Psoas muscle (tissue), 8 donors: ENCODE data around the gene MRPL36. TPM values are rescaled to one million over a fixed set of nuclear protein-coding genes. Genes with fewer than 3 reads are reported as not detected.

Experiments
- ATAC-seq, 4 donors: fragments of 200-7000 bp; cut with Tn5 transposase; one replicate each; pipeline ENCODE4 v1.9.1; 2020; ENCODE audit warnings: moderate library complexity in 3 of 4, mild to moderate bottlenecking in 2 of 4
- DNase-seq, 2 donors: peaks; one replicate each; pipeline ENCODE4 v3.0.0-alpha.2; 2020
- H3K27ac ChIP-seq: fragments of 200-600 bp; one replicate; pipeline ENCODE4 v1.8.0; 2022
- H3K27me3 ChIP-seq, 3 donors: fragments of 200-600 bp in 1 of 3; one replicate each; pipeline versions ENCODE4 v1.6.1 to v1.8.0; 2013 to 2022; ENCODE audit warnings: low read length in 2 of 3, mild to moderate bottlenecking in 2 of 3, moderate library complexity in 1 of 3; ENCODE audit not compliant: insufficient read depth in 3 of 3
- H3K36me3 ChIP-seq, 2 donors: fragments of 200-600 bp in 1 of 2; one replicate each; pipeline versions ENCODE4 v1.6.1 to v1.8.0; 2013 to 2022; ENCODE audit warnings: low read depth in 1 of 2, mild to moderate bottlenecking in 1 of 2, moderate library complexity in 1 of 2; ENCODE audit not compliant: insufficient read depth in 1 of 2
- H3K4me1 ChIP-seq: fragments of 200-600 bp; one replicate; pipeline ENCODE4 v1.8.0; 2022
- H3K4me3 ChIP-seq: fragments of 200-600 bp; one replicate; pipeline ENCODE4 v1.8.0; 2022; ENCODE audit warnings: mild to moderate bottlenecking
- H3K9me3 ChIP-seq: fragments of 200-600 bp; one replicate; pipeline ENCODE4 v1.8.0; 2022
- WGBS, 3 donors: extraction: QIAGEN DNeasy Blood & Tissue Kit; methylation state at CpG; one replicate each; pipeline versions ENCODE4 v1.1.6 to v1.1.7; 2013; 5-methylcytosine and 5-hydroxymethylcytosine counted together
- intact Hi-C, 2 donors: fragments of 100-400 bp; cut with DNase I; formaldehyde crosslinking; loops; one replicate each; pipeline versions ENCODE4 v1.11.0 to v1.14.2; 2022
- polyA plus RNA-seq, 3 donors: library from polyadenylated mRNA; stranded (reverse); fragments of 200-250 nt; gene quantifications; one replicate each; pipeline ENCODE4 v1.2.3, GENCODE V29; 2013
- total RNA-seq, 4 donors: library from RNA; stranded (reverse); fragmentation: NEBNext Ultra II Directional in 2 of 4; extraction: Animal tissue kit (Norgen Biotek cat#: 25700) in 2 of 4; gene quantifications; one replicate each; pipeline versions ENCODE4 v1.2.1 to v1.2.4, GENCODE V29; 2021 to 2023
- TF ChIP-seq, protein P1 (sequence below): fragments of 200-600 bp; IDR thresholded peaks from one replicate; pipeline ENCODE4 v1.8.0; 2022; ENCODE audit warnings: antibody characterized with exemption
- donor health status: healthy with polysubstance abuse.
- donor health status: DM: no; HTN: no; CAD: no; lungs with moderate emphysema.
- donor health status: Bipolar disorder and iron deficiency.
- donor health status: healthy.
- donor health status: DM: yes; HTN: yes; CAD: no.
- donor health status: DM: no; HTN: no; CAD: no.
- donor health status: DM: no; HTN: no; CAD: no.
- donor health status: DM: yes; HTN: yes; CAD: no.

Gene MRPL36
- total and polyA plus RNA-seq, 7 donors: 61.6 to 216 (median 111) TPM

DNA sequence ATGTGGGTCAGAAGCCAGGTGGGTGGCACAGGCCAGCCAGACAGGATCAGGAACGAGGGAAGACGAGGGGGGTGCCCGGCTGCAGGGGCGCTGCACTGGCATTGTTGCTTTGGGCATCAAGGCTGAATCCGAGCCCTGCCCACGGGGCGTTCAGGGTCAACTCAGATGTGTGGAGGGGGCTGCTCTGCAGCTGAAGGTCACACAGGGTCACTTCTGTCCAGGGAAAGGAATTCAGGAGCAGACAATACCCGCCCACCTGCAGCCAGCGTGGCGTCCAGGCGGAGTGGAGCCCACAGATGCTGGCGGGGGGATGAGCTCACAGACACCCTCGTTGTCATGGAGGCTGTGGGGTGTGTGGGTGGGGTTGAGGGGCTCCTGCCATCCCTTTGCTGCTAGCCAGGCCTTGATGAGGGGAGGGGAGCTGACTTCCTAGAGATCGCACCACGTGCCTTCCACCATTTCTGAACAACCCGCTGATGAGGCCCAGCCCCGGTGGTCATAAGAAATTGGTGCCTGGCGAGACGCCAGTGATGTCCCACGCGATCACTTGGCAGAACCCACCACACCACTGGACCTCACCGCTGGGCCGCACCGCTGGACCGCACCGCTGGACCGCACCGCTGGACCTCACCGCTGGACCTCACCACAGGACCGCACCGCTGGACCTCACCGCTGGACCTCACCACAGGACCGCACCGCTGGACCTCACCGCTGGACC is 31.2 kb downstream of the MRPL36 start:
- DNase-seq: no peak

GRCh38 chr5:1767524-1768282 is 31.9 kb downstream of the MRPL36 start:
- no peaks in the 10 kb centered on the region for H3K9me3 ChIP-seq
- H3K27ac ChIP-seq: no peak overlapping the region
- DNase-seq (no peak), ATAC-seq (no peak)
- intact Hi-C loops: no loop called here
- H3K36me3 ChIP-seq: no peaks in the 10 kb centered on the region
- TF ChIP-seq, protein P1, sequence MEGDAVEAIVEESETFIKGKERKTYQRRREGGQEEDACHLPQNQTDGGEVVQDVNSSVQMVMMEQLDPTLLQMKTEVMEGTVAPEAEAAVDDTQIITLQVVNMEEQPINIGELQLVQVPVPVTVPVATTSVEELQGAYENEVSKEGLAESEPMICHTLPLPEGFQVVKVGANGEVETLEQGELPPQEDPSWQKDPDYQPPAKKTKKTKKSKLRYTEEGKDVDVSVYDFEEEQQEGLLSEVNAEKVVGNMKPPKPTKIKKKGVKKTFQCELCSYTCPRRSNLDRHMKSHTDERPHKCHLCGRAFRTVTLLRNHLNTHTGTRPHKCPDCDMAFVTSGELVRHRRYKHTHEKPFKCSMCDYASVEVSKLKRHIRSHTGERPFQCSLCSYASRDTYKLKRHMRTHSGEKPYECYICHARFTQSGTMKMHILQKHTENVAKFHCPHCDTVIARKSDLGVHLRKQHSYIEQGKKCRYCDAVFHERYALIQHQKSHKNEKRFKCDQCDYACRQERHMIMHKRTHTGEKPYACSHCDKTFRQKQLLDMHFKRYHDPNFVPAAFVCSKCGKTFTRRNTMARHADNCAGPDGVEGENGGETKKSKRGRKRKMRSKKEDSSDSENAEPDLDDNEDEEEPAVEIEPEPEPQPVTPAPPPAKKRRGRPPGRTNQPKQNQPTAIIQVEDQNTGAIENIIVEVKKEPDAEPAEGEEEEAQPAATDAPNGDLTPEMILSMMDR: no peak
- 57 to 68% (median 61%) methylated on average over 16 of the region's 16 CpGs for WGBS, 3 donors
- no peaks in the 10 kb centered on the region for H3K4me1 ChIP-seq
- H3K27me3 ChIP-seq: peaks cover 0 to 41% (median 7%) of the 10 kb centered on the region in 3 donors
- H3K4me3 ChIP-seq: no peak overlapping the region

More for the DNA sequence above, 31.2 kb downstream of the MRPL36 start:
- Histone ChIP-seq H3K4me1 (no peaks in the 10 kb centered on the region), H3K27ac (no peak overlapping the region), H3K4me3 (no peak overlapping the region), H3K36me3 (no peaks in the 10 kb centered on the region), H3K27me3 (peaks cover 0 to 41% (median 6%) of the 10 kb centered on the region in 3 donors), H3K9me3 (no peaks in the 10 kb centered on the region)
- ATAC-seq: no peak
- 88 to 92% (median 90%) methylated on average over 28 to 35 of the region's 35 CpGs for WGBS, 3 donors
- TF ChIP-seq, protein P1: no peak
- intact Hi-C loops: no loop called here

- H3K27ac ChIP-seq: no peak overlapping the region
- no peaks in the 10 kb centered on the region for H3K36me3 ChIP-seq
- DNase-seq (no peak), ATAC-seq (no peak)
- H3K27me3 ChIP-seq: peaks cover 0 to 46% (median 7%) of the 10 kb centered on the region in 3 donors
- TF ChIP-seq, protein P1: no peak
- intact Hi-C loops: no loop called here
- 89 to 96% (median 93%) methylated on average over 3 of the region's 3 CpGs for WGBS, 3 donors
- no peaks in the 10 kb centered on the region for H3K4me1 ChIP-seq
- no peaks in the 10 kb centered on the region for H3K9me3 ChIP-seq
- H3K4me3 ChIP-seq: no peak overlapping the region
Observed at GRCh38 chr5:1765880-1766235, 33.8 kb downstream of the MRPL36 start.

DNA sequence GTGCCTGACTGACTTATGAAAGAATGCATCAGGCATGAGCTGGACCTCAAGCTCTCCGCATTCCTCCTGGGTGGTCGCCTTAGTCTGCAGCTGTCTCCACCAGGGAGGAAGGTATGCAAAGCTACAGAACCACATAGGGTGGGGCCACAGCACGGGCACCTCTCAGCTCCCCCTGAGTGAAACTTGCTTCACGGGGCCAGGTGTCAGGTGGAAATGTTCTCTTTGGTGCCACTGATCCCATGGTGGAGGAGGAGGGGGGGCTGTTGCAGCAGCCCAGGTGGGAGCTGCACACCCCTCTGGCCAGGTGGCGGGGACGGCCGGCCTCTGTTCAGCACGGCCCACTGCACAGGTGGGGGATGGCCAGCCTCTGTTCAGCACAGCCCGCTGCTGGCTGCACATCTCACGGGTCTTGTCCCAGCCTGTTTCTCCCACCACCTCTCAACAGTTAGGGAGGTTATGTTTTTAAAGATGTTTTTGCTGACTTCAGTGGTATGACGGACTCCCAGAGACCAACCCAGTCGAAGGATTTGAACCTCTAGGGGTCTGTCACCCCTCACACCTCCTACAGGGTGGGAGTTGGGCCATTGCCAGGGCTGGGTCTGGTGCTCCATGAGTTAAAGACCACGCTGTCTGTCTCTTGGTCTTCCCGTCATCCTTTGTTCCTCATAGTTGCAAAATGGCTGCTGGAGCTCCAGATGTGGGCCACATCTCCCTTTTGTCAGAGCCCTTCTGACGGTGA is 34.3 kb downstream of the MRPL36 start:
- TF ChIP-seq, protein P1: no peak
- Histone ChIP-seq H3K27ac (no peak overlapping the region), H3K27me3 (peaks cover 0 to 45% (median 9%) of the 10 kb centered on the region in 3 donors), H3K9me3 (no peaks in the 10 kb centered on the region), H3K4me3 (no peak overlapping the region), H3K36me3 (no peaks in the 10 kb centered on the region), H3K4me1 (no peaks in the 10 kb centered on the region)
- 72 to 80% (median 74%) methylated on average over 15 of the region's 15 CpGs for WGBS, 3 donors
- intact Hi-C loops: no loop called here
- no peak for ATAC-seq
- no peak for DNase-seq
